ENCODE measurements around the gene NELL1.

NELL1 gene

DNA sequence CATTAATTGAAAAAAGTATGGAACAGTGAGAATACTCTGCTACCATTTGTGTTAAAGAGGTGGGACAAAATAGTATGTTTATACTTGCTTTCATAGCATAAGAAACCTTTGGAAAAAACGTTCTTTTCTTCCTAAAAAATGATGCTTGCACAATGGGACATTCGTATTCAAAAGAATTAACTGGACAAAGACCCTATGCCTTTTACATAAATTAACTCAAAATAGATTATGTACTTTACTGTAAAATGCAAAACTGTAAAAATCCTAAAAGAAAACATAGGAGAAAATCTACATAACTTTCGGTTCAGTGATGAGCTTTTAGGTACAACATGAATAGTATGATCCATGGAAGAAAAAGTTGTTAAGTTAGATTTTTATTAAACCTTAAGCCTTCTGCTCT is 166.2 kb downstream of the NELL1 start:
- Histone ChIP-seq H3K27ac (no peak overlapping the region), H3K79me2 (no peaks in the 10 kb centered on the region), H2AFZ (no peak overlapping the region), H3K9ac (no peak overlapping the region), H3K36me3 (ENCODE audit: control insufficient read depth, insufficient read depth, low read length) (no peaks in the 10 kb centered on the region), H3K4me1 (no peaks in the 10 kb centered on the region), H3K9me3 (ENCODE audit: control insufficient read depth, low read length) (no peaks in the 10 kb centered on the region), H3K4me3 (ENCODE audit: low read depth, low read length) (no peak overlapping the region), H3K27me3 (ENCODE audit: control insufficient read depth, insufficient read depth, low read length) (no peaks in the 10 kb centered on the region), H3K4me2 (ENCODE audit: low read length) (no peak overlapping the region)
- TF ChIP-seq, protein P1, sequence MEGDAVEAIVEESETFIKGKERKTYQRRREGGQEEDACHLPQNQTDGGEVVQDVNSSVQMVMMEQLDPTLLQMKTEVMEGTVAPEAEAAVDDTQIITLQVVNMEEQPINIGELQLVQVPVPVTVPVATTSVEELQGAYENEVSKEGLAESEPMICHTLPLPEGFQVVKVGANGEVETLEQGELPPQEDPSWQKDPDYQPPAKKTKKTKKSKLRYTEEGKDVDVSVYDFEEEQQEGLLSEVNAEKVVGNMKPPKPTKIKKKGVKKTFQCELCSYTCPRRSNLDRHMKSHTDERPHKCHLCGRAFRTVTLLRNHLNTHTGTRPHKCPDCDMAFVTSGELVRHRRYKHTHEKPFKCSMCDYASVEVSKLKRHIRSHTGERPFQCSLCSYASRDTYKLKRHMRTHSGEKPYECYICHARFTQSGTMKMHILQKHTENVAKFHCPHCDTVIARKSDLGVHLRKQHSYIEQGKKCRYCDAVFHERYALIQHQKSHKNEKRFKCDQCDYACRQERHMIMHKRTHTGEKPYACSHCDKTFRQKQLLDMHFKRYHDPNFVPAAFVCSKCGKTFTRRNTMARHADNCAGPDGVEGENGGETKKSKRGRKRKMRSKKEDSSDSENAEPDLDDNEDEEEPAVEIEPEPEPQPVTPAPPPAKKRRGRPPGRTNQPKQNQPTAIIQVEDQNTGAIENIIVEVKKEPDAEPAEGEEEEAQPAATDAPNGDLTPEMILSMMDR (IDR thresholded peaks at IDR 0.05): no peak

DNA sequence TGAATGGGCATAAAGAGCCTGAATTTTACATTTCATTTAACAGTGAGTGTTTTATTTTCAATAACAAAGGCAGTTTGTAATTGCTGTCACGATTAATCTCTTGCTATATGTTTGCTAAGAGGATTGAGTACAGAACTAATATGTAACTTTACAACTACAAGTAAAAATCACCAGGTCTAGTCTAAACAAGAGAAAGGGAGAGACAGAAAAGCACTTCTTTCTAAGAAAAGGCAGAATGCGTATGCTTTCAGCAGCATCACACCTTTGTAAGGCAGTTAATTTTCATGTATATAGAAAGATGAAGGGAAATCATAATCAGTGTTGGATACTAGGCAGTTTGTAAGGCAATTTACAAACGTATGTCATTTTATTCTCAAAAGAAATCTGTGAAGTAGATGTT is 169.8 kb downstream of the NELL1 start:
- H3K4me1 ChIP-seq: no peaks in the 10 kb centered on the region
- H3K4me3 ChIP-seq (ENCODE audit: low read depth, low read length): no peak overlapping the region
- no peaks in the 10 kb centered on the region for H3K79me2 ChIP-seq
- TF ChIP-seq, protein P1 (IDR thresholded peaks at IDR 0.05): no peak
- no peak overlapping the region for H3K4me2 ChIP-seq (ENCODE audit: low read length)
- H2AFZ ChIP-seq: no peak overlapping the region
- H3K36me3 ChIP-seq (ENCODE audit: control insufficient read depth, insufficient read depth, low read length): no peaks in the 10 kb centered on the region
- H3K9me3 ChIP-seq (ENCODE audit: control insufficient read depth, low read length): no peaks in the 10 kb centered on the region
- no peak overlapping the region for H3K9ac ChIP-seq
- H3K27me3 ChIP-seq (ENCODE audit: control insufficient read depth, insufficient read depth, low read length): no peaks in the 10 kb centered on the region
- no peak overlapping the region for H3K27ac ChIP-seq

DNA sequence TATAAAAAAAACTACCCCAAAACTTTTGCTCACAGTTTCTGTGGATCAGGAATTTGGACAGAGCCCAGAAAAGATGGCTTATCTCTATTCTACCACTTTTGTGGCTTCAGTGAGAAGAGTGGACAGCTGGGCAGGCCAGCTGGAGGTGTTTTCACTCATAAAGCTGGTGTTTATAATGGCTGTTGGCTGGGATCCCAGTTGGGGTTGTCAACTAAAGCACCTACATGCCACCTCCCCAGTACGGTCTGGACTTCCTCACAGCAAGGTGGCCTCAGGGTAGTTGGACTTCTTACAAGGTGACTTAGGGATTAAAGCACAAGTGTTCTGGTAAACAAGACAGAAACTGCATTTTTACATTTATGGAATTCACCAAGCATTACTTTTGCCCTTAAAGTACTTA is 171.0 kb downstream of the NELL1 start:
- no peak overlapping the region for H2AFZ ChIP-seq
- no peak overlapping the region for H3K27ac ChIP-seq
- TF ChIP-seq, protein P1 (IDR thresholded peaks at IDR 0.05): no peak
- H3K4me3 ChIP-seq (ENCODE audit: low read depth, low read length): no peak overlapping the region
- H3K4me1 ChIP-seq: no peaks in the 10 kb centered on the region
- H3K79me2 ChIP-seq: no peaks in the 10 kb centered on the region
- H3K4me2 ChIP-seq (ENCODE audit: low read length): no peak overlapping the region
- no peak overlapping the region for H3K9ac ChIP-seq
- H3K36me3 ChIP-seq (ENCODE audit: control insufficient read depth, insufficient read depth, low read length): no peaks in the 10 kb centered on the region
- no peaks in the 10 kb centered on the region for H3K27me3 ChIP-seq (ENCODE audit: control insufficient read depth, insufficient read depth, low read length)
- H3K9me3 ChIP-seq (ENCODE audit: control insufficient read depth, low read length): no peaks in the 10 kb centered on the region

DNA sequence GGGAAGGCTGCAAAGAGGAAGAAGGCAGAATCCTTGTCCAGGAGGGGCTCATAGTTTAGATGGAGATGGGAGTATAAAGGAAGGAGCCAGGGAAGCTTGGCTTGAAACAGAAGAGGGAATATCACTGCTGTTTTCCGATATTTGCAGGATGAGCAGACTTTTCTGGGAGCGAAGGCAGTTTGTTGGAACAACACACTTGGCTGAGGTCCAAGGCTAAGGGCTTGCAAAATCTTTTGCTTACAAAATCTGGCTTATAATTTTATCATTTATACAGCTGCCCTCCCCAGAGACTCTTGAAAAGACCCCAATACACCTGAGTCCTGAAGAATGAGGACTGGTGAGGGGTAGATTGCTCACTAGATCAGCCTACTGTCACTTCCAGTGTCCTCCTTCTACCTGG is 174.8 kb downstream of the NELL1 start:
- no peaks in the 10 kb centered on the region for H3K36me3 ChIP-seq (ENCODE audit: control insufficient read depth, insufficient read depth, low read length)
- no peaks in the 10 kb centered on the region for H3K27me3 ChIP-seq (ENCODE audit: control insufficient read depth, insufficient read depth, low read length)
- no peak overlapping the region for H3K4me2 ChIP-seq (ENCODE audit: low read length)
- H3K79me2 ChIP-seq: no peaks in the 10 kb centered on the region
- no peak overlapping the region for H3K9ac ChIP-seq
- no peak overlapping the region for H3K4me3 ChIP-seq (ENCODE audit: low read depth, low read length)
- no peaks in the 10 kb centered on the region for H3K9me3 ChIP-seq (ENCODE audit: control insufficient read depth, low read length)
- no peak overlapping the region for H3K27ac ChIP-seq
- TF ChIP-seq, protein P1 (IDR thresholded peaks at IDR 0.05): no peak
- H2AFZ ChIP-seq: no peak overlapping the region
- no peaks in the 10 kb centered on the region for H3K4me1 ChIP-seq

DNA sequence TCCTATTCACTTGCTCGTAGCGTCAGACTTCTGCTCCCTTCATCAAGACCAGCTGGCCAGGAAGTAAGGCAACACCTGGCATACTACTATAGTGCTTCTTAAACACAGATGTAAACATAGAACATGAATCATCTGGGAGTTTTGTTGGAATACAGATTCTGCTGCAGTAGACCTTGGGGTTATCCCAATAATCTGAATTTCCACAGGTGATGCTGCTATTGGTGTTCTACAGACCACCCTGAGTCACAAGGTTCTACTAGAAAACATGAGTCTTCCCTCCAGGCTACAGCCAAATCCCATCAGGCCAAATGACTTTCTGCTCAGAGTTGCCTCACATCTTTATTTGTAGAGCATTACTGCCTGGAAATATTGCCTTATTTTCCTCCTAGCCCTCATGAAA is 175.2 kb downstream of the NELL1 start:
- Histone ChIP-seq H3K9me3 (ENCODE audit: control insufficient read depth, low read length) (no peaks in the 10 kb centered on the region), H2AFZ (no peak overlapping the region), H3K36me3 (ENCODE audit: control insufficient read depth, insufficient read depth, low read length) (no peaks in the 10 kb centered on the region), H3K4me2 (ENCODE audit: low read length) (no peak overlapping the region), H3K4me1 (no peaks in the 10 kb centered on the region), H3K27me3 (ENCODE audit: control insufficient read depth, insufficient read depth, low read length) (no peaks in the 10 kb centered on the region), H3K4me3 (ENCODE audit: low read depth, low read length) (no peak overlapping the region), H3K9ac (no peak overlapping the region), H3K27ac (no peak overlapping the region), H3K79me2 (no peaks in the 10 kb centered on the region)
- TF ChIP-seq, protein P1 (IDR thresholded peaks at IDR 0.05): no peak
